ENCODE results near the gene GRAMD1B.

Gene GRAMD1B

DNA sequence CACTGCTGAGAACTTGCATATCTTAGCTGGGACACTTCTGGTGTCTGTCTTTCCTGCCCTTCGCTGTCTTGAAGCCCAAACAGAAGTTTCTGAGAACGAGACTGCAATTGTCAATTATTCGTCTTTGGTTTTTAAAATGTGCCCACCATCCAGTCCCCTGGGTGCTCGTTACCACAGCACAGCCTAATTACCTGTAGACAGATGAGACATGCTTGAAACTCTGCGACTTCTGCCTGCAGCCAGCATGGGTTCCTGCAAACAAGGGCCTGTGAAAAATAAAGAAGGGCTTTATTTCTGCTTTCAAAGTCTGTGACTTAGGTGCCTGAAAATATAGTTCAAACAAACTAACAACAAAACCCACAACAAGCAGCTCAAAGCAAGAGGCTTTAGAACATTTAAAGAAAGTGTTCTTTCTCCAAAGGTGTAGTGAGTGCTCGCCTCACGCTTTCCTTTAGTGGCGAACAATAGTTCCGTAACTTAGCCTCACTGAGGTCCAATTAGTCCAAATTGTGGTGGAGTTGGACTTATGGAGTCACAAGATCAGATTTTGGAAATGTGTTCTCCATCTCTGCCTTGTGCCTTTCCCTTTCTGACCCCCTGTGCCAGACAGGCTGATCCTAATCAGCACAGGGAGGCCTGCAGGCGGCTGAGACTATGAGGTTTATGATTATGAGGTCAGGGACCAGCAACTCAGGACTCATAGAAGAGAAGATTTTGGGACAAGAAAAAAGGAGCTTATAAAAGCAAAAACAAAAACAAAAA is 20.4 kb upstream of the GRAMD1B start:
- Histone ChIP-seq H2BK15ac (ENCODE audit: low read length) (no peak overlapping the region), H2BK12ac (ENCODE audit: low read length) (no peak overlapping the region), H3K4me2 (ENCODE audit: insufficient read depth, low read length, poor library complexity, severe bottlenecking) (no peak overlapping the region), H3K18ac (ENCODE audit: low read length) (no peak overlapping the region), H3K14ac (ENCODE audit: low read length) (no peak overlapping the region), H2AFZ (ENCODE audit: low read length) (no peak overlapping the region), H3K9ac (ENCODE audit: low read depth, low read length, poor library complexity) (no peak overlapping the region), H3K36me3 (replicated peaks in 1 of 2; ENCODE audit: control insufficient read depth in 2 of 2, insufficient read depth in 2 of 2, low read length in 2 of 2) (no peaks in the 10 kb centered on the region), H4K8ac (ENCODE audit: low read depth, low read length) (no peak overlapping the region), H3K27me3 (ENCODE audit: control insufficient read depth in 3 of 3, insufficient read depth in 3 of 3, low read depth in 1 of 3, low read length in 3 of 3) (peaks cover 0 to 24% (median 0%) of the 10 kb centered on the region in 3 experiments), H3K79me1 (ENCODE audit: low read depth, low read length) (no peaks in the 10 kb centered on the region), H3K23ac (ENCODE audit: low read depth, low read length, poor library complexity) (no peak overlapping the region), H3K27ac (replicated peaks; ENCODE audit: low read length) (no peak overlapping the region), H2AK5ac (ENCODE audit: low read depth, low read length) (no peak overlapping the region), H3K4ac (ENCODE audit: low read length) (no peak overlapping the region), H3K4me3 (ENCODE audit: low read length in 2 of 2) (no peak overlapping the region), H3K9me3 (replicated peaks in 1 of 2; ENCODE audit: control insufficient read depth in 2 of 2, insufficient read depth in 1 of 2, low read depth in 1 of 2, low read length in 2 of 2) (no peaks in the 10 kb centered on the region), H3K4me1 (ENCODE audit: control insufficient read depth in 2 of 2, insufficient read depth in 1 of 2, low read depth in 1 of 2, low read length in 2 of 2) (peaks cover 0 to 22% of the 10 kb centered on the region in 2 donors), H2BK5ac (ENCODE audit: low read length) (no peak overlapping the region), H2BK120ac (ENCODE audit: low read depth, low read length) (no peak overlapping the region), H4K91ac (ENCODE audit: low read depth, low read length, poor library complexity) (no peak overlapping the region)
- no peak for DNase-seq (ENCODE audit: low spot score)
- no CpG with 5 or more reads among the region's 10 CpGs for WGBS, 2 donors (ENCODE audit: extremely low coverage in 2 of 2, insufficient read length in 2 of 2, insufficient replicate concordance in 1 of 2)

DNA sequence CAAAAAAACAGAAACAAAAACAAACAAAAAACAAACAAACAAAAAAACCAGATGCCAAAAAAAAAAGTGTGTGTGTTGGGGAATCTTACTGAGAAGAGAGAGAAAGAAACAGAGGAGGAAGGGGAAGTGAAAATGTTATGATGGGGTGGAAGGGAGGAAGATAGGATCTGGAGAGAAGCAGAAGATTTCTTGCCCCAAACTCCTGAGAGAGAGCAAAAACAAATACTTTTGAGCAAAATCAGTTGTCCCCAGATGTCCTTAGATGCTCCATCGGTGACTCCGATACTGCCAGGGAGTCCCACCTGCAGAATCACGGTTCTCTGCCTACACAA is 19.9 kb upstream of the GRAMD1B start:
- Histone ChIP-seq H3K4me1 (ENCODE audit: control insufficient read depth in 2 of 2, insufficient read depth in 1 of 2, low read depth in 1 of 2, low read length in 2 of 2) (peaks cover 0 to 17% of the 10 kb centered on the region in 2 donors), H3K79me1 (ENCODE audit: low read depth, low read length) (no peaks in the 10 kb centered on the region), H3K9me3 (replicated peaks in 1 of 2; ENCODE audit: control insufficient read depth in 2 of 2, insufficient read depth in 1 of 2, low read depth in 1 of 2, low read length in 2 of 2) (no peaks in the 10 kb centered on the region), H3K4me3 (ENCODE audit: low read length in 2 of 2) (no peak overlapping the region), H2BK5ac (ENCODE audit: low read length) (no peak overlapping the region), H2AFZ (ENCODE audit: low read length) (no peak overlapping the region), H2AK5ac (ENCODE audit: low read depth, low read length) (no peak overlapping the region), H3K27me3 (ENCODE audit: control insufficient read depth in 3 of 3, insufficient read depth in 3 of 3, low read depth in 1 of 3, low read length in 3 of 3) (peaks cover 0 to 18% (median 0%) of the 10 kb centered on the region in 3 experiments), H2BK12ac (ENCODE audit: low read length) (no peak overlapping the region), H3K27ac (replicated peaks; ENCODE audit: low read length) (no peak overlapping the region), H4K91ac (ENCODE audit: low read depth, low read length, poor library complexity) (no peak overlapping the region), H4K8ac (ENCODE audit: low read depth, low read length) (no peak overlapping the region), H3K4me2 (ENCODE audit: insufficient read depth, low read length, poor library complexity, severe bottlenecking) (no peak overlapping the region), H3K9ac (ENCODE audit: low read depth, low read length, poor library complexity) (no peak overlapping the region), H3K14ac (ENCODE audit: low read length) (no peak overlapping the region), H2BK120ac (ENCODE audit: low read depth, low read length) (no peak overlapping the region), H3K36me3 (replicated peaks in 1 of 2; ENCODE audit: control insufficient read depth in 2 of 2, insufficient read depth in 2 of 2, low read length in 2 of 2) (no peaks in the 10 kb centered on the region), H3K23ac (ENCODE audit: low read depth, low read length, poor library complexity) (no peak overlapping the region), H2BK15ac (ENCODE audit: low read length) (no peak overlapping the region), H3K4ac (ENCODE audit: low read length) (no peak overlapping the region), H3K18ac (ENCODE audit: low read length) (peak overlapping the region; percentile 54)
- WGBS, 2 donors (ENCODE audit: extremely low coverage in 2 of 2, insufficient read length in 2 of 2, insufficient replicate concordance in 1 of 2): no CpG with 5 or more reads among the region's 3 CpGs
- DNase-seq (ENCODE audit: low spot score): no peak

DNA sequence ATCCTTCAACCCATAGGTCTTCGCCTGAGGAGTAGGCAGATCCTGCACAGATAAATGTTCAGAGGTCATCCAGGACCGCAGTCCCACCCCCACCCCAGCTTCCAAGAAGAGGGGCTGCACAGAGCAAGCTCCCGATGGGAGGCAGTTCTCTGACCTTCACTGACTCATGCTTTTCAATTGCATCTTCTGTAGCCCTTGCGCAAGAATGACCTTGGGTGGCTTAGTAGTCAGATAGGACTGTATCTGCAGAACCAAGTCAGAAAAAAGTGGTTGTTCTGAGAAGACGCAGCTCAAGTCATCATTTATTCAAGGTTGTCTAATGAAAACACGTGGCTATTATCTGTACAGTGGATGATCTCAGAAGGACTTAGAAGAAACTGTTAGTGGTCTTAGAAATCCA is 16.4 kb upstream of the GRAMD1B start:
- Histone ChIP-seq H3K9me3 (replicated peaks in 1 of 2; ENCODE audit: control insufficient read depth in 2 of 2, insufficient read depth in 1 of 2, low read depth in 1 of 2, low read length in 2 of 2) (no peaks in the 10 kb centered on the region), H3K79me1 (ENCODE audit: low read depth, low read length) (no peaks in the 10 kb centered on the region), H3K18ac (ENCODE audit: low read length) (no peak overlapping the region), H2BK15ac (ENCODE audit: low read length) (no peak overlapping the region), H2AFZ (ENCODE audit: low read length) (no peak overlapping the region), H4K91ac (ENCODE audit: low read depth, low read length, poor library complexity) (no peak overlapping the region), H2AK5ac (ENCODE audit: low read depth, low read length) (no peak overlapping the region), H2BK5ac (ENCODE audit: low read length) (no peak overlapping the region), H2BK120ac (ENCODE audit: low read depth, low read length) (no peak overlapping the region), H3K27ac (replicated peaks; ENCODE audit: low read length) (no peak overlapping the region), H3K23ac (ENCODE audit: low read depth, low read length, poor library complexity) (no peak overlapping the region), H3K4me1 (ENCODE audit: control insufficient read depth in 2 of 2, insufficient read depth in 1 of 2, low read depth in 1 of 2, low read length in 2 of 2) (peaks cover 0 to 4% of the 10 kb centered on the region in 2 donors), H3K4ac (ENCODE audit: low read length) (no peak overlapping the region), H3K9ac (ENCODE audit: low read depth, low read length, poor library complexity) (no peak overlapping the region), H3K36me3 (replicated peaks in 1 of 2; ENCODE audit: control insufficient read depth in 2 of 2, insufficient read depth in 2 of 2, low read length in 2 of 2) (no peaks in the 10 kb centered on the region), H4K8ac (ENCODE audit: low read depth, low read length) (no peak overlapping the region), H3K27me3 (ENCODE audit: control insufficient read depth in 3 of 3, insufficient read depth in 3 of 3, low read depth in 1 of 3, low read length in 3 of 3) (peaks cover 0 to 17% (median 0%) of the 10 kb centered on the region in 3 experiments), H3K14ac (ENCODE audit: low read length) (no peak overlapping the region), H2BK12ac (ENCODE audit: low read length) (no peak overlapping the region), H3K4me3 (ENCODE audit: low read length in 2 of 2) (no peak overlapping the region), H3K4me2 (ENCODE audit: insufficient read depth, low read length, poor library complexity, severe bottlenecking) (no peak overlapping the region)
- DNase-seq (ENCODE audit: low spot score): no peak
- no CpG with 5 or more reads among the region's 6 CpGs for WGBS, 2 donors (ENCODE audit: extremely low coverage in 2 of 2, insufficient read length in 2 of 2, insufficient replicate concordance in 1 of 2)

DNA sequence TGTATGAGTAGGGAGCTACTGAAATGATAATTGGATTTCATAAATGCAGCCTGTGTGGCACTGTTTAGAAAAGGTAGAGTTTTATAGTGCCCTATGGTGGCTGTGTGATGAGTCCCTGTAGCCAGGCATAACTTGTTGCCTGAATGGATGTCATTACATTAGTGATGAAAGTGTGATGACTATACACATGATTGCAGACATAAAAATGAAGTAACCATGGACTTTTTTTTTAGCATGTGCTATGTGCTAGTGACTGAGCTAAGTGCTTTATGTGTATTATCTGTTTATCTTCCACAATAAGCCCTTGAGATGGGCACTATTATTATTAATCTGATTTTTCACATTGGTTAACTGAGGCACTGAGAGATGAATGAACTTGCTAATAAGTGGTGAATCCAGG is 13.5 kb upstream of the GRAMD1B start:
- no peak overlapping the region for H3K4me2 ChIP-seq (ENCODE audit: insufficient read depth, low read length, poor library complexity, severe bottlenecking)
- H3K4ac ChIP-seq (ENCODE audit: low read length): no peak overlapping the region
- no peak overlapping the region for H2AFZ ChIP-seq (ENCODE audit: low read length)
- H2BK120ac ChIP-seq (ENCODE audit: low read depth, low read length): no peak overlapping the region
- H3K27me3 ChIP-seq (ENCODE audit: control insufficient read depth in 3 of 3, insufficient read depth in 3 of 3, low read depth in 1 of 3, low read length in 3 of 3): peaks cover 0 to 10% (median 0%) of the 10 kb centered on the region in 3 experiments
- H3K4me1 ChIP-seq (ENCODE audit: control insufficient read depth in 2 of 2, insufficient read depth in 1 of 2, low read depth in 1 of 2, low read length in 2 of 2): no peaks in the 10 kb centered on the region
- no peak overlapping the region for H4K8ac ChIP-seq (ENCODE audit: low read depth, low read length)
- no peak overlapping the region for H3K14ac ChIP-seq (ENCODE audit: low read length)
- H2BK15ac ChIP-seq (ENCODE audit: low read length): no peak overlapping the region
- no peak overlapping the region for H3K23ac ChIP-seq (ENCODE audit: low read depth, low read length, poor library complexity)
- no peak overlapping the region for H3K18ac ChIP-seq (ENCODE audit: low read length)
- no peaks in the 10 kb centered on the region for H3K9me3 ChIP-seq (replicated peaks in 1 of 2; ENCODE audit: control insufficient read depth in 2 of 2, insufficient read depth in 1 of 2, low read depth in 1 of 2, low read length in 2 of 2)
- no peak overlapping the region for H2AK5ac ChIP-seq (ENCODE audit: low read depth, low read length)
- no peak overlapping the region for H4K91ac ChIP-seq (ENCODE audit: low read depth, low read length, poor library complexity)
- no peak overlapping the region for H2BK12ac ChIP-seq (ENCODE audit: low read length)
- DNase-seq (ENCODE audit: low spot score): no peak
- H3K27ac ChIP-seq (replicated peaks; ENCODE audit: low read length): no peak overlapping the region
- H3K79me1 ChIP-seq (ENCODE audit: low read depth, low read length): no peaks in the 10 kb centered on the region
- no peaks in the 10 kb centered on the region for H3K36me3 ChIP-seq (replicated peaks in 1 of 2; ENCODE audit: control insufficient read depth in 2 of 2, insufficient read depth in 2 of 2, low read length in 2 of 2)
- no peak overlapping the region for H3K9ac ChIP-seq (ENCODE audit: low read depth, low read length, poor library complexity)
- no peak overlapping the region for H2BK5ac ChIP-seq (ENCODE audit: low read length)
- H3K4me3 ChIP-seq (ENCODE audit: low read length in 2 of 2): no peak overlapping the region
